GM04504 (cell line): ENCODE results near the gene ADD1.
"Not testable (repeated sequence)": the region's sequence is repeated elsewhere in the genome, so short reads cannot be mapped to it uniquely, and the experiment has no call there.

ENCODE experiments used
- DNase-seq: peaks from one replicate; pipeline ENCODE4 v3.0.0-alpha.2; 2012; ENCODE audit warnings: low read depth

Gene ADD1

GRCh38 chr4:2944586-2945526 lies 101.2 kb downstream of the ADD1 start:
- DNase-seq = no peak

- not testable (repeated sequence) for DNase-seq
Measured at GRCh38 chr4:2945619-2946604, 102.3 kb downstream of the ADD1 start.

- no peak for DNase-seq
Measured at GRCh38 chr4:2946812-2947600, 103.4 kb downstream of the ADD1 start.

- no peak for DNase-seq
Measured at GRCh38 chr4:2947926-2948325, 104.3 kb downstream of the ADD1 start.

- DNase-seq = no peak
Measured at GRCh38 chr4:2948895-2949781, 105.5 kb downstream of the ADD1 start.

- no peak for DNase-seq
Measured at GRCh38 chr4:2949782-2950125, 106.1 kb downstream of the ADD1 start.

GRCh38 chr4:2950221-2950989 lies 106.8 kb downstream of the ADD1 start:
- no peak for DNase-seq

GRCh38 chr4:2953496-2953895 lies 109.9 kb downstream of the ADD1 start:
- DNase-seq = no peak

GRCh38 chr4:2954358-2955185 lies 110.9 kb downstream of the ADD1 start:
- no peak for DNase-seq

- DNase-seq = not testable (repeated sequence)
Measured at GRCh38 chr4:2955186-2956044, 111.8 kb downstream of the ADD1 start.

- DNase-seq = no peak
Measured at GRCh38 chr4:2958446-2958845, 114.8 kb downstream of the ADD1 start.

GRCh38 chr4:2960450-2960849 lies 116.8 kb downstream of the ADD1 start:
- not testable (repeated sequence) for DNase-seq

GRCh38 chr4:2961421-2961810 lies 117.8 kb downstream of the ADD1 start:
- DNase-seq = no peak

- no peak for DNase-seq
Measured at GRCh38 chr4:2961811-2962441, 118.3 kb downstream of the ADD1 start.

- DNase-seq = no peak
Measured at GRCh38 chr4:2962614-2963174, 119.0 kb downstream of the ADD1 start.

GRCh38 chr4:2963175-2963965 lies 119.7 kb downstream of the ADD1 start, which contains the start of the genes GRK4 and NOP14:
Gene GRK4, plus strand, starts transcription at chr4:2963571. Its CDS starts 500 bp downstream, at chr4:2964071.
Gene NOP14, minus strand, starts transcription at chr4:2963406. Its CDS starts 87 bp downstream, at chr4:2963319.
- peak; percentile 95 for DNase-seq
